NCI-H1092 (cell line): ENCODE measurements around the gene NGF.

Source experiments
- DNase-seq: peaks from one replicate; lab custom pipeline; 2025; lab: John Stamatoyannopoulos, UW

NGF gene

GRCh38 chr1:115237507-115237906 is 100.5 kb downstream of the NGF start:
- no peak for DNase-seq

DNA sequence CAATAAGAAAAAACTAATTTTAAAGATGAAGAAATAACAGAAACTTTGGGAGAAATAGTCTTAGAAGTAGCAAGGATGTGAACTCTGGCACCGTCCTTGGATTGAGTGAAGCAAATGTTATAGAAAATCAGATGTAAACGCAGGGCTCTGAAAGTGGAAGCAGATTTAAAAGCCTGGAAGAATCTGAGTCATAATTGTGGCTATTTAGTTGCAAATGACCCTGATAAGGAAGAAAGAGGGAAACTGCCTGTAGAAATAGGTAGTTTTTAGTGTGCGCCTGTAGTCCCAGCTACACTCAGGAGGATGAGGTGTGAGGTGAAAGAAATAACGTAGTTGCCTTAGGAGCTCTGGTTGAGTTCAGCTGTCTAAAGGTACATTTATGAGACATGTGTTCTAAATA is 101.0 kb downstream of the NGF start:
- DNase-seq = no peak
